Neuronal stem cell (in vitro differentiated cells): ENCODE data around the gene PIGA.
"Not testable (repeated sequence)": the region's sequence is repeated elsewhere in the genome, so short reads cannot be mapped to it uniquely, and the experiment has no call there.

Source experiments
- DNase-seq: peaks from one replicate; pipeline ENCODE4 v3.0.0-alpha.2; 2013; ENCODE audit warnings: low spot score
- H2AFZ ChIP-seq: one replicate; pipeline ENCODE4 v1.6.1; 2013; ENCODE audit warnings: mild to moderate bottlenecking, low read length, inconsistent platforms
- H2AK5ac ChIP-seq: 2 replicates; pipeline ENCODE4 v1.6.1; 2013; ENCODE audit warnings: low read depth, mild to moderate bottlenecking, inconsistent platforms, low read length, moderate library complexity, mixed read lengths
- H2BK120ac ChIP-seq: 2 replicates; pipeline ENCODE4 v1.6.1; 2013; ENCODE audit warnings: low read depth, mild to moderate bottlenecking, inconsistent platforms, low read length, moderate library complexity, mixed read lengths
- H2BK12ac ChIP-seq: one replicate; pipeline ENCODE4 v1.6.1; 2013; ENCODE audit warnings: low read length, inconsistent platforms
- H2BK15ac ChIP-seq: 2 replicates; pipeline ENCODE4 v1.6.1; 2013; ENCODE audit warnings: mild to moderate bottlenecking, low read length, inconsistent platforms, mixed read lengths
- H2BK5ac ChIP-seq: one replicate; pipeline ENCODE4 v1.6.1; 2013; ENCODE audit warnings: inconsistent platforms, mild to moderate bottlenecking, low read length, moderate library complexity
- H3K14ac ChIP-seq: one replicate; pipeline ENCODE4 v1.6.1; 2013; ENCODE audit warnings: low read length, inconsistent platforms
- H3K18ac ChIP-seq: 2 replicates; pipeline ENCODE4 v1.6.1; 2013; ENCODE audit warnings: low read length, inconsistent platforms
- H3K23ac ChIP-seq: 2 replicates; pipeline ENCODE4 v1.6.1; 2013; ENCODE audit warnings: low read depth, mild to moderate bottlenecking, mixed read lengths, low read length, inconsistent platforms; ENCODE audit not compliant: poor library complexity
- H3K27ac ChIP-seq: replicated peaks from 3 replicates; pipeline ENCODE4 v1.5.1; 2013; ENCODE audit warnings: low read length, inconsistent platforms
- H3K27me3 ChIP-seq, 3 experiments: 2 replicates each; pipeline ENCODE4 v1.6.1; 2013; ENCODE audit warnings: low read length in 3 of 3, mild to moderate bottlenecking in 2 of 3, inconsistent platforms in 1 of 3, low read depth in 1 of 3, mixed read lengths in 1 of 3, moderate library complexity in 1 of 3; ENCODE audit not compliant: control insufficient read depth in 3 of 3, insufficient read depth in 3 of 3
- H3K36me3 ChIP-seq, 2 donors: replicated peaks in 1 of 2; 2 replicates each; pipeline ENCODE4 v1.6.1; 2013; ENCODE audit warnings: low read length in 2 of 2; ENCODE audit not compliant: control insufficient read depth in 2 of 2, insufficient read depth in 2 of 2
- H3K4ac ChIP-seq: 2 replicates; pipeline ENCODE4 v1.6.1; 2013; ENCODE audit warnings: inconsistent platforms, mild to moderate bottlenecking, low read length, moderate library complexity
- H3K4me1 ChIP-seq, 2 donors: 1 replicate in 1 of 2; 2 replicates in 1 of 2; pipeline ENCODE4 v1.6.1; 2013; ENCODE audit warnings: low read length in 2 of 2, low read depth in 1 of 2; ENCODE audit not compliant: control insufficient read depth in 2 of 2, insufficient read depth in 1 of 2
- H3K4me2 ChIP-seq: one replicate; pipeline ENCODE4 v1.6.1; 2013; ENCODE audit warnings: mild to moderate bottlenecking, low read length, inconsistent platforms; ENCODE audit not compliant: insufficient read depth, poor library complexity, severe bottlenecking
- H3K4me3 ChIP-seq, 2 donors: 2 replicates each; pipeline ENCODE4 v1.5.1; 2013; ENCODE audit warnings: low read length in 2 of 2, mild to moderate bottlenecking in 2 of 2, inconsistent platforms in 1 of 2, moderate library complexity in 1 of 2
- H3K79me1 ChIP-seq: one replicate; pipeline ENCODE4 v1.6.1; 2013; ENCODE audit warnings: low read depth, mild to moderate bottlenecking, inconsistent platforms, low read length, moderate library complexity
- H3K9ac ChIP-seq: one replicate; pipeline ENCODE4 v1.6.1; 2013; ENCODE audit warnings: mild to moderate bottlenecking, low read depth, low read length, inconsistent platforms; ENCODE audit not compliant: poor library complexity
- H3K9me3 ChIP-seq, 2 donors: replicated peaks in 1 of 2; 2 replicates each; pipeline versions ENCODE3 to v1.6.1; 2013; ENCODE audit warnings: low read length in 2 of 2, mild to moderate bottlenecking in 2 of 2, inconsistent platforms in 1 of 2, low read depth in 1 of 2, mixed read lengths in 1 of 2, moderate library complexity in 1 of 2; ENCODE audit not compliant: control insufficient read depth in 2 of 2, insufficient read depth in 1 of 2
- H4K8ac ChIP-seq: one replicate; pipeline ENCODE4 v1.6.1; 2013; ENCODE audit warnings: low read depth, mild to moderate bottlenecking, inconsistent platforms, low read length, moderate library complexity
- H4K91ac ChIP-seq: one replicate; pipeline ENCODE4 v1.6.1; 2013; ENCODE audit warnings: low read length, low read depth, mild to moderate bottlenecking, inconsistent platforms; ENCODE audit not compliant: poor library complexity
- WGBS, 2 donors: extraction: QIAGEN DNeasy Blood & Tissue Kit; methylation state at CpG; one replicate each; pipeline ENCODE4 v1.1.7; 2013; ENCODE audit warnings: missing lambda C conversion rate in 2 of 2, mixed read lengths in 1 of 2; ENCODE audit not compliant: insufficient read length in 2 of 2, insufficient replicate concordance in 1 of 2; ENCODE audit errors: extremely low coverage in 2 of 2; 5-methylcytosine and 5-hydroxymethylcytosine counted together

The PIGA gene

GRCh38 chrX:15305899-15306298, 29.4 kb downstream of the PIGA start:
- not testable (repeated sequence) for H4K8ac ChIP-seq, H2AFZ ChIP-seq, H3K23ac ChIP-seq, H2BK12ac ChIP-seq, H3K4ac ChIP-seq, DNase-seq, H3K27ac ChIP-seq, H2BK120ac ChIP-seq, H2AK5ac ChIP-seq, H2BK15ac ChIP-seq, H3K4me1 ChIP-seq, H4K91ac ChIP-seq, H3K36me3 ChIP-seq, H3K4me2 ChIP-seq, H3K4me3 ChIP-seq, H3K9me3 ChIP-seq, H3K79me1 ChIP-seq, H3K9ac ChIP-seq, H3K18ac ChIP-seq, H2BK5ac ChIP-seq, H3K14ac ChIP-seq
- WGBS, 2 donors = no CpG with 5 or more reads among the region's 3 CpGs
- H3K27me3 ChIP-seq = peaks cover 0 to 35% (median 0%) of the 10 kb centered on the region in 3 experiments

- H3K79me1 ChIP-seq = no peaks in the 10 kb centered on the region
- H3K4me2 ChIP-seq = no peak overlapping the region
- WGBS, 2 donors = no CpG with 5 or more reads among the region's 4 CpGs
- H3K4me3 ChIP-seq = no peak overlapping the region
- no peak overlapping the region for H3K23ac ChIP-seq
- H4K91ac ChIP-seq = no peak overlapping the region
- DNase-seq = no peak
- no peaks in the 10 kb centered on the region for H3K36me3 ChIP-seq
- no peaks in the 10 kb centered on the region for H3K9me3 ChIP-seq
- no peak overlapping the region for H4K8ac ChIP-seq
- no peak overlapping the region for H2AK5ac ChIP-seq
- no peak overlapping the region for H2BK12ac ChIP-seq
- no peak overlapping the region for H3K18ac ChIP-seq
- H2BK120ac ChIP-seq = no peak overlapping the region
- H2BK5ac ChIP-seq = no peak overlapping the region
- H3K27ac ChIP-seq = no peak overlapping the region
- peak overlapping the region; percentile 5 for H2AFZ ChIP-seq
- H3K27me3 ChIP-seq = peaks cover 0 to 29% (median 0%) of the 10 kb centered on the region in 3 experiments
- H3K14ac ChIP-seq = no peak overlapping the region
- H3K4ac ChIP-seq = no peak overlapping the region
- no peaks in the 10 kb centered on the region for H3K4me1 ChIP-seq
- no peak overlapping the region for H3K9ac ChIP-seq
- no peak overlapping the region for H2BK15ac ChIP-seq
These were observed 33.4 kb downstream of the PIGA start for GRCh38 chrX:15301924-15302323.

GRCh38 chrX:15299941-15300851, 35.1 kb downstream of the PIGA start:
- Histone ChIP-seq H3K4me2 (no peak overlapping the region), H3K9ac (no peak overlapping the region)
- WGBS, 2 donors = no CpG with 5 or more reads among the region's 4 CpGs

GRCh38 chrX:15298780-15299179, 36.5 kb downstream of the PIGA start:
- Histone ChIP-seq H4K8ac (no peak overlapping the region), H3K27ac (no peak overlapping the region), H3K9ac (no peak overlapping the region), H3K18ac (no peak overlapping the region), H2BK12ac (no peak overlapping the region), H2BK5ac (no peak overlapping the region), H3K9me3 (no peaks in the 10 kb centered on the region), H3K4me3 (no peak overlapping the region), H4K91ac (no peak overlapping the region), H3K4ac (no peak overlapping the region), H3K79me1 (no peaks in the 10 kb centered on the region), H2AFZ (peak overlapping the region; percentile 42), H3K4me1 (no peaks in the 10 kb centered on the region), H3K4me2 (no peak overlapping the region), H3K27me3 (peaks cover 0 to 15% (median 0%) of the 10 kb centered on the region in 3 experiments), H3K23ac (no peak overlapping the region), H3K14ac (no peak overlapping the region), H2BK120ac (no peak overlapping the region), H3K36me3 (no peaks in the 10 kb centered on the region), H2BK15ac (no peak overlapping the region), H2AK5ac (no peak overlapping the region)
- DNase-seq = no peak
- WGBS, 2 donors = no CpG with 5 or more reads among the region's 3 CpGs

More at GRCh38 chrX:15299941-15300851, 35.1 kb downstream of the PIGA start:
- no peak overlapping the region for H3K4me3 ChIP-seq
- no peak overlapping the region for H3K14ac ChIP-seq
- no peak overlapping the region for H2BK120ac ChIP-seq
- no peaks in the 10 kb centered on the region for H3K79me1 ChIP-seq
- peak; percentile 0 for DNase-seq
- H4K91ac ChIP-seq = no peak overlapping the region
- no peak overlapping the region for H2BK12ac ChIP-seq
- H2BK5ac ChIP-seq = no peak overlapping the region
- H3K9me3 ChIP-seq = no peaks in the 10 kb centered on the region
- no peaks in the 10 kb centered on the region for H3K4me1 ChIP-seq
- H4K8ac ChIP-seq = no peak overlapping the region
- H3K4ac ChIP-seq = no peak overlapping the region
- no peak overlapping the region for H3K23ac ChIP-seq
- no peaks in the 10 kb centered on the region for H3K36me3 ChIP-seq
- H3K27ac ChIP-seq = no peak overlapping the region
- no peak overlapping the region for H3K18ac ChIP-seq
- peaks cover 0 to 24% (median 0%) of the 10 kb centered on the region in 3 experiments for H3K27me3 ChIP-seq
- no peak overlapping the region for H2AK5ac ChIP-seq
- H2AFZ ChIP-seq = no peak overlapping the region
- H2BK15ac ChIP-seq = no peak overlapping the region
